Amygdala (tissue), 56 donors: ENCODE measurements around the gene LRP5.
"Not testable (repeated sequence)": the region's sequence is repeated elsewhere in the genome, so short reads cannot be mapped to it uniquely, and the experiment has no call there.

Source experiments
- DNase-seq, 56 donors: peaks; one replicate each; lab custom pipeline; 2025; lab: John Stamatoyannopoulos, UW

Gene LRP5

DNA sequence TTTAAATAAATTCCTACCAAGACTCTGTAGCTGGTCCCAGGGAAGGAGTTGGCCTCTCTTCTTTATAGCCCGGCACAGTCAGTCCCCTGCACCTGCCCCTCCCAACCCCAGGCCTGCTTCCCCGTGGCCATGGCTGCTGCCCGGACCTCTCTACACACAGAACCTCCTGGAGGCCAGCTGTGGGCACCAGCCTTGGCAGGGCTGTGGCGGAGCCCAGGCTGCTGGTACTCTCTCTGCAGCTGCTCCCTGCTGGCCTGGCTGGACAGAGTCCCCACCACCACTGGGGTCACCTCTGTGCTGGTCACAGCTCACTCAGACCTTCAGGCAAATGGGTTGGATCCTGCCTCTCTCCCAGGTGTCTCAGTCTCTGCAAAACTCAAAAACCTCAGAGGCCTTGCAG, 69.3 kb downstream of the LRP5 start:
- DNase-seq = peak in 5 of 56 donors; percentile 10 to 24 (median 18)

DNA sequence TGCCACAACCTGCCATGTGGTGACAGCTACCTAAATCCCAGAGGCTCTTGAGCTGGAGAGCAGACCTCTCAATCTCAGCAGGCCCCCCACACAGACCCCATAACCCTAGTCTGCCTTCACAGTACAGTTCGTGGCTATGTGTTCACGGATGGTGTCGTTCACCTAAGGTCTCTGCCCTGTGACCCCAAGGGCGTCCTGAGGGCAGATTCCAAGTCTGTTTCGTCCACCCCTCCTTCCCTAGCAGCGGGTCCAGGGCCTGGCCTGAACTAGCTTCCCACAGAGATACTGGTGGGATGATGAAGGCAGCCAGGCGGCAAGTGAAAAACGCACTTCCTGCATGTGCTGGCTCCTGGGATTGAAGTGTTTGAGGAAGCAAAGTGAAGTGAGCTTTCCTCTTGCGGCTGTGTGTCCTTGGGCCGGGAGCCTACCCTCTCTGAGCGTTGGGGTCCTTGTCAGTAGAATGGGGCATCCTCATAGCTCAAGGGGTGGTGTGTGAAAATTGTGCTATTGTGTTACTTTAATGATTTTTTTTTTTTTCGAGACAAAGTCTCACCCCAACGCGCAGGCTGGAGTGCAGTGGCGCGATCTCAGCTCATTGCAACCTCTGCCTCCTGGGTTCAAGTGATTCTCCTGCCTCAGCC, 70.1 kb downstream of the LRP5 start:
- no peak for DNase-seq

DNA sequence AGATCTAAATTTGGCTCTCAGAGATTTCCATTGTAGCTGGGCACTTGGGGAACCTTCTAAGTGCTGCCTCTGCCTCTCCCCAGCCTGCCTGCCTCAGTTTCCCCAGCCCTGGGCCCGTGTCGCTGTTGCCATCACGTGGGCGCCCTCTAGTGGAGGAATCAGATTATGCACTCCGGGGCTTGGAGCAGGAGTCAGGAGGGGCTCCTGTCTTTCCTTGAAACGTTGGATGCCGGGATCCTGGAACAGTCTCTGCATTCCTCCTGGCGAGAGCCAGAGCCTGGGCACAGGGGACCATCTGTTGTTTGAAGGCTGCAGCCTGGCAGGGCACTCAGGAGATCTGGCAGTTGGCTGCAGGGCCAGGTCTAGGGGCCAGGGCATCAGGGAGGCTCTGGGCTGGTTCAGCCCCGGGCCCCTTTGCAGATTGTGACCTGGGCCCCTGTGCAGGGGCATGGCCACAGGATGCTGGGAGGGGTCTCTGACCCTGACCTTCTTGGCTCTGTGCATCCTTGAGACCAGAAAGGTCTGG, 71.6 kb downstream of the LRP5 start:
- DNase-seq = peak in 37 of 56 donors; percentile 11 to 78 (median 34)

DNA sequence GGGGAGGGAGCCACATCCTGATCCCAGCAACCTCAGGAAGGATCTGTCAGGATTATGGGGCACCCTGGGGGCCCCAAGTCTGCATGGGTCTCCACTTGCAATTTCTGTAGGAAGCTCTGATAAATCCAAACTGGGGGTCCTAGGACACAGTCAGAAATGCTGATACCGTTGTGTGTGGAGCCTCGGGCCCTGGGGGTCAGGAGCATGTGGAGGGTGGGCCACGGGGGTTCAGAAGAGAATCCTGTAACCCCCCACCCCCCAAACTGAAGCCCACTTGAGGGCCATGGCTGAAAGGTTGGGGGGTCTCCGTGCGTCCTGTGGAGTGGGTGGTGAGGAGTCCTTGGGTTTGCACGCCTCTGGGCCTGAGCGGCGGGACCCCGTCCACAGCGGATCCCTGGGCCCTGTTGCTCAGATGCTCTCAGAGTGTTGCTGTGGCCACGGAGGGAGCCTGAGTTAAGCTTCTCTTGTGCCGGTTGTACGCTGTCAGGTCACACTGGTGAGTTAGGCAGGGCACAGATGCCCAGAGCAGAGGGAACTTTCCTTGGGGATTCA, 72.2 kb downstream of the LRP5 start:
- no peak for DNase-seq

DNA sequence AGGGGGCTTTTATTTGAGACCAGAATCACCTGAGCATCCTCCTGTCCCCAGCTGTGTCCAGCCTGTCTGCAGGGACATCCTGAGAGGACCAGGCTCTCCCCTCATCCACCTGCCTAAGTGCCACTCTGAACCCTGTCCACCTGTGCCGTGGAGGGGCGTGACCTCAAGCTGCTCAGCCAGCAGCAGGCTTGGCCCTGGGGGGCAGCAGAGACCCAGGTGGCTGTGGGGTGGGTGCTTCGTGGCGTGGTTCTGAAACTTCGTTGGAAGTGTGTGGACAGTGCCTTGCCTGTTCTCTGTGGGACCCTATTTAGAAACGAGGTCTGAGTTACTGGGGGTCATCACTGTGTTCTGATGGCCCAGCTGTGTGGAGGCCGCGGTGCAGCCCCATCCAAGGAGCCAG, 72.7 kb downstream of the LRP5 start:
- no peak for DNase-seq

DNA sequence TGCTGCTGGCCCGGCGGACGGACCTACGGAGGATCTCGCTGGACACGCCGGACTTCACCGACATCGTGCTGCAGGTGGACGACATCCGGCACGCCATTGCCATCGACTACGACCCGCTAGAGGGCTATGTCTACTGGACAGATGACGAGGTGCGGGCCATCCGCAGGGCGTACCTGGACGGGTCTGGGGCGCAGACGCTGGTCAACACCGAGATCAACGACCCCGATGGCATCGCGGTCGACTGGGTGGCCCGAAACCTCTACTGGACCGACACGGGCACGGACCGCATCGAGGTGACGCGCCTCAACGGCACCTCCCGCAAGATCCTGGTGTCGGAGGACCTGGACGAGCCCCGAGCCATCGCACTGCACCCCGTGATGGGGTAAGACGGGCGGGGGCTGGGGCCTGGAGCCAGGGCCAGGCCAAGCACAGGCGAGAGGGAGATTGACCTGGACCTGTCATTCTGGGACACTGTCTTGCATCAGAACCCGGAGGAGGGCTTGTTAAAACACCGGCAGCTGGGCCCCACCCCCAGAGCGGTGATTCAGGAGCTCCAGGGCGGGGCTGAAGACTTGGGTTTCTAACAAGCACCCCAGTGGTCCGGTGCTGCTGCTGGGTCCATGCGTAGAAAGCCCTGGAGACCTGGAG, 74.1 kb downstream of the LRP5 start:
- DNase-seq = no peak

DNA sequence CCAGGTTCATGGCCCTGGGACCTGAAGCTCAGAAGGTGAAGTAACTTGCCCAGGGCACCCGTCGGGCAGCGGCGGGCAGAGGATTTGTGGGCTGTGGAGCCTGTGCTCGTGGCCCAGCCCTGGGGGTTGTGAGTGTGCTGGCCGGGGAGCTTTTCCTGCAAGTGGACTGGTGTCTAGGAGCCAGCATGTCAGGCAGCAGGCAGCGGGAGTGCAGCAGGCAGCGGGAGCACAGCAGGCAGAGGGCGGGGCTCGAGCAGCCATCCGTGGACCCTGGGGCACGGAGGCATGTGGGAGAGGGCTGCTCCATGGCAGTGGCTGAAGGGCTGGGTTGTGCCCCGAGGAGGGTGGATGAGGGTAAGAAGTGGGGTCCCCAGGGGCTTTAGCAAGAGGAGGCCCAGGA, 75.4 kb downstream of the LRP5 start:
- DNase-seq = no peak

DNA sequence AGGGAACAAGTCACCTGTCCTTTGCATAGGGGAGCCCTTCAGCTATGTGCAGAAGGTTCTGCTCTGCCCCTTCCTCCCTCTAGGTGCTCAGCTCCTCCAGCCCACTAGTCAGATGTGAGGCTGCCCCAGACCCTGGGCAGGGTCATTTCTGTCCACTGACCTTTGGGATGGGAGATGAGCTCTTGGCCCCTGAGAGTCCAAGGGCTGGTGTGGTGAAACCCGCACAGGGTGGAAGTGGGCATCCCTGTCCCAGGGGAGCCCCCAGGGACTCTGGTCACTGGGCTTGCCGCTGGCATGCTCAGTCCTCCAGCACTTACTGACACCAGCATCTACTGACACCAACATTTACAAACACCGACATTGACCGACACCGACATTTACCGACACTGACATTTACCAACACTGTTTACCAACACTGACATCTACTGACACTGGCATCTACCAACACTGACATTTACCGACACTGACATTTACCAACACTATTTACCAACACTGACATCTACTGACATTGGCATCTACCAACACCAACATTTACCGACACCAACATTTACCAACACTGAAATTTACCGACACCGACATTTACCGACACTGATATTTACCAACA, 76.3 kb downstream of the LRP5 start:
- DNase-seq = no peak

DNA sequence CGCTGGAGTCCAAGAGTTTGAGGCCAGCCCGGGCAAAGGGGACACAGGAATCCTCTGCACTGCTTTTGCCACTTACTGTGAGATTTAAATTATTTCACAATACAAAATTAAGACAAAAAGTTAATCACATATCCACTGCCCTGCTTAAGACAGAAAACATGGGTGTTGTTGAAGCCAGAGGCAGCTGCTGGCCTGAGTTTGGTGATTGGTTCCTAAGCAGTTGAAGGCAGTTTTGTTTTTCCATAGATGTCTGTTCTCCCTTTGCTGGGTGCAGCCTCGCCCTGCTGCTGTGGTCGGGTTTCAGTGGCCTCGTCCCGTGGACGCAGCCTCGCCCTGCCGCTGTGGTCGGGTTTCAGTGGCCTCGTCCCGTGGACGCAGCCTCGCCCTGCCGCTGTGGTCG, 77.9 kb downstream of the LRP5 start:
- no peak for DNase-seq

DNA sequence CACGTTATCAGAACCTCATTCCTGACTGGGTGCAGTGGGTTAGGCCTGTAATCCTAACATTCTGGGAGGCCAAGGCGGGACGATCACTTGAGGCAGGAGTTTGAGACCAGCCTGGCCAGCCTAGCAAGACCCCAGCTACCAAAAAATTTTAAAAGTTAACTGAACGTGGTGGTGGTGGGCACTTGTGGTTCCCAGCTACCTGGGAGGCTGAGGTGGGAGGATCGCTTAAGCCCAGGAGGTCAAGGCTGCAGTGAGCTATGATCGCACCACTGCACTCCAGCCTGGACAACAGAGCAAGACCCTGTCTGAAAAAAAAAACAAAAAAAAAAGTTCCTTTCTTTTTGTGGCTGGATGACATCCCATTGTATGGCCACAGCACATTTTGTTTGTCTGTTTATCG, 80.4 kb downstream of the LRP5 start:
- DNase-seq = no peak

DNA sequence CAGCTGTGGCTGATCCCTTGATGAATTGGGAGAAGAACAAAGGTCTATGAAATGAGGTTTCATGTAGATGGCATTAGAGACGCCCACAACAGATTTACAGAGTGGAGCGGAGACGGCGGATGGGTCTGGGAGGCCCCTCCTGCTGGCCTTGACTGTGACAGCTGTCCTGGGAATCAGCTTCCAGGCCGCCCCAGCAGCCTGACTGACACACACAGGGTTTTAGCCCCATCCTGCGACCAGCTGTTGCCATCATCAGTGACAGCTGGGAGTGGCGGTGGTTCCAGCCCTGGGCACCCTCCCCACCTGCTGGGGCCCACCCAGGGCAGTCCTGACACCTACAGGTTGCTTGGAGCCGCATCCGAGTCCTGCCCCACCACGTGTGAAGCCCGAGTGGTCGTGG, 84.1 kb downstream of the LRP5 start:
- DNase-seq = no peak

DNA sequence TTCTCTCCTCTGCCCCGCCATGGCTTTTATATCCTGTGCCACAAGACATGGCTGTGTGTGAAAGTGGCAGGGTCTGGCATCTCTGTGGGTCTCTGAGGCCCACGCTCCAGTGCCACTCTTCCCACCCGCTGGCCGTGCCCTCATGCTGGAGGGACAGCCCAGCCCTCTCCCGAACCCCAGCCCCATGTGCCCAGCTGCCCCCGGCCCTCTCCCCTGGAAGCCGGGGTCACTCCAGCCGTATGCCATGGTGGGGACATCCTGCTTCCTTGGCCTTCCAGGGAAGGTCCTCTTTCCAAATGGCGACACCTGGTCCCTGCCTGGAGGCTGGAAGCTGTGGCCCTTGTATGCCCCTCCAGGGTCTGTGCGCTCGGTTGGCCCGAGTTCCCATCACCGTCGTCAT, 84.9 kb downstream of the LRP5 start:
- no peak for DNase-seq

DNA sequence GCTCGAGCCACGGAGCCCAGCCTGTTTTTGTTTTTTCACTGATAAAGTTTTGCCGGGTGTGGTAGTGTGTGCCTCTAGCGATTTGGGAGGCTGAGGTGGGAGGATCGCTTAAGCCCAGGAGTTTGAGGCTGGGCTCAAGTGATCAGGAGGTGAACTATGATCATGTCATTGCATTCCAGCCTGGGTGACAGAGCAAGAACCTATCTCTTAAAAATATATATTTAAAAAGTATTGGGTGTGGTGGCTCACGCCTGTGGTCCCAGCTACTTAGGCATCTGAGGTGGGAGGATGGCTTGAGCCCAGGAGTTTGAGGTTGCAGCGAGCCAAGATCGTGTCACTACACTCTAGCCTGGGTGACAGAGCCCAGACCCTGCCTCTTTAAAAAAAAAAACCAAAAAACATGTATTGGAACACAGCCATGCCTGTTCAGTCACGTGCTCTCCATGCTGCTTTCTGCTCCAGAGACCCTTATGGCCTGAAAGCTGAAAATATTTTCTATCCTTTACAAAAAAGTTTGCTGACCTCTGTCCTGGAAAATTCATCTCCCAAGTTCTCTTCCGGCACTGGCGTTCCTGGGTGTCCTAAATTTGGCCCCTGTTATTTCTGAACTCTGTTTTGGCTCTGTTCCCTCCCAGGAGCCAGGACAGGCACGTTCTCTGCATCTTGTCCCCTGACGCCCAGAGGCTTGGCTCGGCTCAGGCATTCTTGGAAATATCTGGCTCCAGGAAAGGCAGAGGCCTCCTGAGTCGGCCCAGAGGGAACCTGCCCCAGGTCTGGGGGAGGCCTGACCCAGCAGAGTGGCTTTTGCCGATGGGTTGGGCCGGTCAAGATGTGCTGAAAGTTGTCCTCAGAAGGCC, 86.8 kb downstream of the LRP5 start:
- DNase-seq = peak in 1 of 56 donors; percentile 25

DNA sequence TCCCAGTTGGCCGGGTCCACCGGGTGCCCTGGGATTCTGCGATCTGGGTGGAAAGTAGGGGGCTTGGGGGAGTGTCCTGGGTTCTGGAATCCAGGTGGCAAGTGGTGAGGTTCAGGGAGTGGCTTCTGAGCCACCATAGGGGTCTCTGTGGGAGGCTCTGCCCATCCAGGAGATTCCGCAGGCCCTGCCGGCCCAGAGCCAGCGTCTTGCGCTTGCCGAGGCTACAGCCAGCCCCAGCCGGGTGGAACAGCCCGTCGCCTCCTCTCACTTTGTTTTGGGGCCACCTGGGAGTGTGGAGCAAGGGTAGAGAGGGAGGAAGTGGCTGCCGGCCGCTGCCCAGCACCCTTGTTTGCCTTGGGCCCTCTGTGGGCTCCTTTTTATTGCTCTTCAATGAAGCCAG, 87.5 kb downstream of the LRP5 start:
- no peak for DNase-seq

DNA sequence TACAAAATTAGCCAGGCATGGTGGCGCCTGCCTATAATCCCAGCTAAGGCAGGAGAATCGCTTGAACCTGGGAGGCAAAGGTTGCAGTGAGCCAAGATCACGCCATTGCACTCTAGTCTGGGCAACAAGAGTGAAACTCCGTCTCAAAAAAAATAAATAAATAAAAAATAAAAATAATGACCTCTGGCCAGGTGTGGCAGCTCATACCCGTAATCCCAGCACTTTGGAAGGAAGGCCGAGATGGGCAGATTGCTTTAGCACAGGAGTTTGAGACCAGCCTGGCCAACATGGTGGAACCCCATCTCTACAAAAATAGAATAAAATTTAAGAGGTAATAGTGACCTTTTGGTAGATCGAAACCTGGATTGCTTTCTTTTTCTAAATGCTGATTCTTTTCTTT, 88.2 kb downstream of the LRP5 start:
- not testable (repeated sequence) for DNase-seq

DNA sequence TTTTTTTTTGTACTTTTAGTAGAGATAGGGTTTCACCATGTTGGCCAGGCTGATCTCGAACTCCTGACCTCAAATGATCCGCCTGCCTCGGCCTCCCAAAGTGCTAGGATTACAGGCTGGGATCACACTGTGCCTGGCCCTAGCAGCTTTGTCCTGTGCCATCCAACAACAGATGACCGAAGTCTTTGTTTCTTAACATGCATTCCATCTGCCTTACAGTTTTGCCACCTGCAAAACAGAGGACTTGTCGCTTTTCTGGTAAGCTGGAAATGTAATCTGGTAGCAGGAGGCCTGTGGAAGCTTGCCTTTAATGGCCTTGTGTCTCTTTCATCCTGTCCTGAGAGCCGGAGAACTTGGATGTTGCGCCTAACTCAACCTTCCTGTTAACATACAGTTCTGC, 89.5 kb downstream of the LRP5 start:
- no peak for DNase-seq

DNA sequence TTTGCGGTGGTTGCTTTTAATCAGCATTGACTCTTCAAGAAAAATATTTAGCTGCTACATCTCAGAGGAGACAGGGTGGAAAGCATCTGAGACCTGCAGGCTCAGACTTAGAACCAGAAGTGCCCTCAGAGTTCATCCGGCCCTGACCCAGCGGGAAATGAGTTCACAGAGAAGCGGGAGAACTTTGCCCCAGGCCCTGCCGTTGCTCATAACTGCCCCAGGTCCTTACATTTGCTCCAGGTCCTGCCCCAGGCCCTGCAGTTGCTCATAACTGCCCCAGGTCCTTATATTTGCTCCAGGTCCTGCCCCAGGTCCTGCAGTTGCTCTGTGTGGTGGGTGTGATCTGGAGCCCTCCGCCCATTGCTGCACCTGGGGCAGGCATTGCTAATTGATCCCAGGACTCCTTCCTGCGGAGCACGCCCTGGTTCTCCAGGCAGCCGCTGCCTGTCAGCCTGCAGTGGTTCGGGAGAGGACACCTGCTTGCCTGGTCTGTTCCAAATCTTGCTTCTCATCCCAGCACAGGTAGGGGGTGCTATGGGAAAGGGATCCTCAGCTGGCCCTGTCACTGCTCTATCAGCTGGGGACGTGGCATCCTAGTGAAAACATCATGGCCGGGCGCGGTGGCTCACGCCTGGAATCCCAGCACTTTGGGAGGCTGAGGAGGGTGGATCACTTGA, 90.1 kb downstream of the LRP5 start:
- no peak for DNase-seq

DNA sequence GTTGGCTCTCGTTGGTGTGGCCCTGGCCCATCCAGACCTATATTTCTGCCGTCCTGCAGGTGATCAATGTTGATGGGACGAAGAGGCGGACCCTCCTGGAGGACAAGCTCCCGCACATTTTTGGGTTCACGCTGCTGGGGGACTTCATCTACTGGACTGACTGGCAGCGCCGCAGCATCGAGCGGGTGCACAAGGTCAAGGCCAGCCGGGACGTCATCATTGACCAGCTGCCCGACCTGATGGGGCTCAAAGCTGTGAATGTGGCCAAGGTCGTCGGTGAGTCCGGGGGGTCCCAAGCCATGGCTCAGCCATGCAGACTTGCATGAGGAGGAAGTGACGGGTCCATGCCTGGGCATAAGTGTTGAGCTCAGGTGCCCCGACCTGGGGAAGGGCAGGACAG, 91.0 kb downstream of the LRP5 start:
- DNase-seq = no peak

DNA sequence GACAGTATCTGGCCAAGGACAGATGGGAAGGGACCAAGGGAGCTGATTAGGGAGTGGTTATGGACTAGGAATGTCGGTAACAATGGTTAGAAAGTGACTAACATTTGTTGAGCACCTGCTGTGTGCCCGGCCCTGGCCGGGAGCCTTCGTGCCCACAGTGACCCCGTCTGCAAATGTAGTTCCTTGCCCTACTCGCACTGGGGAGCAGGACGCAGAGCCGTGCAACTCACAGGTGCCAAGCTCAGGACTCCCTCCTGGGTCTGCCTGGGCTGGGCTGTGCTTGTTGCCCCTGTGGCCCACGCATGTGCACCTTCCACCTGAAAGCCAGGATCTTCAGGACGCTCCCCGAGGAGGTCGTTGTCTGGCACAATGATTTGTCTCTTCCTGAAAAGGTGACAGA, 91.4 kb downstream of the LRP5 start:
- DNase-seq = no peak
